PC-3 (cell line): ENCODE measurements around the gene WHAMM.

Experiments used
- CTCF ChIP-seq: fragments of 300-600 bp; sonication (generic); conservative IDR thresholded peaks from 2 replicates; pipeline ENCODE4 v1.5.1; 2017; ENCODE audit warnings: antibody characterized with exemption, low read depth, mild to moderate bottlenecking, low read length
- EZH2 ChIP-seq: fragments of 300-600 bp; sonication (generic); IDR thresholded peaks from one replicate; pipeline ENCODE4 v1.6.1; 2017; ENCODE audit warnings: antibody characterized with exemption, mild to moderate bottlenecking, low read length; ENCODE audit not compliant: unreplicated experiment
- EZH2phosphoT487 ChIP-seq: fragments of 300-600 bp; sonication (generic); IDR thresholded peaks from 2 replicates; pipeline ENCODE4 v1.6.1; 2018; ENCODE audit warnings: mild to moderate bottlenecking, antibody characterized with exemption, low read length, borderline replicate concordance

- TF ChIP-seq CTCF = no peak
- no peak for TF ChIP-seq EZH2
- TF ChIP-seq EZH2phosphoT487 = no peak
These were observed 63.7 kb downstream of the WHAMM start for GRCh38 chr15:82873000-82873680.
